Right lobe of liver (tissue), 4 donors: ENCODE measurements around the gene TMEM114.

ENCODE experiments used
- CTCF ChIP-seq, 4 donors: fragments of 200-600 bp in 3 of 4; fragments of 450-650 bp in 1 of 4; IDR thresholded peaks; one replicate each; pipeline versions ENCODE4 v1.5.1 to v1.8.0; 2016 to 2022; ENCODE audit warnings: antibody characterized with exemption in 4 of 4, mild to moderate bottlenecking in 2 of 4
- POLR2A ChIP-seq: fragments of 450-650 bp; IDR thresholded peaks from one replicate; pipeline ENCODE4 v1.6.1; 2017; ENCODE audit warnings: antibody characterized with exemption, mild to moderate bottlenecking
- donor health status: DM: no; HTN: no; CAD: no.
- donor health status: DM: no; HTN: no; CAD: no.
- donor health status: DM: no; HTN: yes; CAD: no.

GRCh38 chr16:8533509-8533908 lies 56.8 kb downstream of the TMEM114 start:
- TF ChIP-seq CTCF (IDR thresholded peaks at IDR 0.05) = no peak
- TF ChIP-seq POLR2A = no peak
